Neural cell (in vitro differentiated cells): ENCODE results near the gene LINC01488.

Source experiments
- EP300 ChIP-seq: fragments of 450-650 bp; conservative IDR thresholded peaks from 2 replicates; pipeline ENCODE4 v1.6.1; 2014; ENCODE audit warnings: antibody characterized with exemption, mild to moderate bottlenecking, moderate library complexity; ENCODE audit not compliant: poor library complexity, severe bottlenecking
- EZH2 ChIP-seq: fragments of 200-600, 300-800 bp; shearing (Covaris generic), sonication (generic); IDR thresholded peaks from 2 replicates; pipeline ENCODE4 v1.6.1; 2014; ENCODE audit warnings: antibody characterized with exemption, low read length, borderline replicate concordance, mild to moderate bottlenecking; ENCODE audit not compliant: insufficient read depth, poor library complexity, severe bottlenecking
- MXI1 ChIP-seq: fragments of 450-650 bp; conservative IDR thresholded peaks from 2 replicates; pipeline ENCODE4 v1.6.1; 2014; ENCODE audit warnings: antibody characterized with exemption, mild to moderate bottlenecking; ENCODE audit not compliant: poor library complexity, severe bottlenecking
- POLR2AphosphoS5 ChIP-seq: IDR thresholded peaks from 2 replicates; pipeline ENCODE4 v1.6.1; 2012
- RAD21 ChIP-seq: fragments of 450-650 bp; conservative IDR thresholded peaks from 2 replicates; pipeline ENCODE4 v1.6.1; 2014; ENCODE audit warnings: antibody characterized with exemption, mild to moderate bottlenecking, moderate library complexity
- TAF1 ChIP-seq: IDR thresholded peaks from 2 replicates; pipeline ENCODE4 v1.6.1; 2012; ENCODE audit warnings: low read depth
- TF ChIP-seq, protein P1 (sequence below): fragments of 450-650 bp; IDR thresholded peaks from 2 replicates; pipeline ENCODE4 v1.5.1; 2014; ENCODE audit warnings: antibody characterized with exemption, mild to moderate bottlenecking, moderate library complexity; ENCODE audit not compliant: poor library complexity, severe bottlenecking
- TF ChIP-seq, protein P2 (sequence below): IDR thresholded peaks from 2 replicates; pipeline ENCODE4 v1.6.1; 2012; ENCODE audit warnings: borderline replicate concordance

DNA sequence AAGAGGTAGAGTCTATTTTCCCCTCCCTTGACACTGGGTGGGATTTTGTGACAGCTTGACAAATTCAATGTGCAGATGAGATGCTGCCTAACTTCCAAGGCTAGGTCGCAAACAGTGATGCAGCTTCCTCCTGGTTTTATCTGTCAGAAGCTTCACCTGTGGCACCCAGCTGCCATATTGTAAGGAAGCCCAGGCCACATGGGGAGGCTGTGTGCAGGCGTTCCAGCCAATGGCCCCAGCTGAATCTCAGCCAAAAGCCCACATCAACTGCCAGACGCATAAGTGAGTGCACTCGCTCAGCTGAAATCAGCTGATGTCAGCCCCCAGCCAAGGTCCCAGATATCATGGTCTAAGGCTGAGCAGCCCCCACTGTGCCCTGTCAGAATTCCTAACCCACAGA, 24.8 kb upstream of the LINC01488 start:
- TF ChIP-seq EZH2, result no peak
- TF ChIP-seq, protein P1, sequence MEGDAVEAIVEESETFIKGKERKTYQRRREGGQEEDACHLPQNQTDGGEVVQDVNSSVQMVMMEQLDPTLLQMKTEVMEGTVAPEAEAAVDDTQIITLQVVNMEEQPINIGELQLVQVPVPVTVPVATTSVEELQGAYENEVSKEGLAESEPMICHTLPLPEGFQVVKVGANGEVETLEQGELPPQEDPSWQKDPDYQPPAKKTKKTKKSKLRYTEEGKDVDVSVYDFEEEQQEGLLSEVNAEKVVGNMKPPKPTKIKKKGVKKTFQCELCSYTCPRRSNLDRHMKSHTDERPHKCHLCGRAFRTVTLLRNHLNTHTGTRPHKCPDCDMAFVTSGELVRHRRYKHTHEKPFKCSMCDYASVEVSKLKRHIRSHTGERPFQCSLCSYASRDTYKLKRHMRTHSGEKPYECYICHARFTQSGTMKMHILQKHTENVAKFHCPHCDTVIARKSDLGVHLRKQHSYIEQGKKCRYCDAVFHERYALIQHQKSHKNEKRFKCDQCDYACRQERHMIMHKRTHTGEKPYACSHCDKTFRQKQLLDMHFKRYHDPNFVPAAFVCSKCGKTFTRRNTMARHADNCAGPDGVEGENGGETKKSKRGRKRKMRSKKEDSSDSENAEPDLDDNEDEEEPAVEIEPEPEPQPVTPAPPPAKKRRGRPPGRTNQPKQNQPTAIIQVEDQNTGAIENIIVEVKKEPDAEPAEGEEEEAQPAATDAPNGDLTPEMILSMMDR, result no peak
- TF ChIP-seq MXI1, result no peak
- TF ChIP-seq POLR2AphosphoS5, result no peak
- TF ChIP-seq EP300, result no peak
- no peak for TF ChIP-seq TAF1
- TF ChIP-seq, protein P2, sequence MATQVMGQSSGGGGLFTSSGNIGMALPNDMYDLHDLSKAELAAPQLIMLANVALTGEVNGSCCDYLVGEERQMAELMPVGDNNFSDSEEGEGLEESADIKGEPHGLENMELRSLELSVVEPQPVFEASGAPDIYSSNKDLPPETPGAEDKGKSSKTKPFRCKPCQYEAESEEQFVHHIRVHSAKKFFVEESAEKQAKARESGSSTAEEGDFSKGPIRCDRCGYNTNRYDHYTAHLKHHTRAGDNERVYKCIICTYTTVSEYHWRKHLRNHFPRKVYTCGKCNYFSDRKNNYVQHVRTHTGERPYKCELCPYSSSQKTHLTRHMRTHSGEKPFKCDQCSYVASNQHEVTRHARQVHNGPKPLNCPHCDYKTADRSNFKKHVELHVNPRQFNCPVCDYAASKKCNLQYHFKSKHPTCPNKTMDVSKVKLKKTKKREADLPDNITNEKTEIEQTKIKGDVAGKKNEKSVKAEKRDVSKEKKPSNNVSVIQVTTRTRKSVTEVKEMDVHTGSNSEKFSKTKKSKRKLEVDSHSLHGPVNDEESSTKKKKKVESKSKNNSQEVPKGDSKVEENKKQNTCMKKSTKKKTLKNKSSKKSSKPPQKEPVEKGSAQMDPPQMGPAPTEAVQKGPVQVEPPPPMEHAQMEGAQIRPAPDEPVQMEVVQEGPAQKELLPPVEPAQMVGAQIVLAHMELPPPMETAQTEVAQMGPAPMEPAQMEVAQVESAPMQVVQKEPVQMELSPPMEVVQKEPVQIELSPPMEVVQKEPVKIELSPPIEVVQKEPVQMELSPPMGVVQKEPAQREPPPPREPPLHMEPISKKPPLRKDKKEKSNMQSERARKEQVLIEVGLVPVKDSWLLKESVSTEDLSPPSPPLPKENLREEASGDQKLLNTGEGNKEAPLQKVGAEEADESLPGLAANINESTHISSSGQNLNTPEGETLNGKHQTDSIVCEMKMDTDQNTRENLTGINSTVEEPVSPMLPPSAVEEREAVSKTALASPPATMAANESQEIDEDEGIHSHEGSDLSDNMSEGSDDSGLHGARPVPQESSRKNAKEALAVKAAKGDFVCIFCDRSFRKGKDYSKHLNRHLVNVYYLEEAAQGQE, result no peak
- TF ChIP-seq RAD21, result no peak
